Endothelial cell of umbilical vein (primary cell): ENCODE data around the gene BACH2. TPM values are rescaled to one million over a fixed set of nuclear protein-coding genes. Genes with fewer than 3 reads are reported as not detected.

ENCODE experiments used
- BruUV-seq: library from RNA; stranded (reverse); fragments of 400-500 nt; replicated peaks from 2 replicates; lab custom pipeline; 2021; lab: Mats Ljungman, UMichigan
- CTCF ChIA-PET: fragments of 300-600, 350-600 bp; sonication (Branson Sonifier 250); formaldehyde crosslinking; loops from one replicate; lab custom pipeline; 2021; ENCODE audit warnings: antibody characterized with exemption, inconsistent platforms; lab: Charles Lee
- POLR2A ChIA-PET: fragments of 300-600, 350-600 bp; sonication (Branson Sonifier 250); formaldehyde crosslinking; loops from one replicate; lab custom pipeline; 2021; ENCODE audit warnings: antibody characterized with exemption, inconsistent platforms; lab: Charles Lee
- DNase-seq: peaks from one replicate; pipeline ENCODE4 v3.0.0-alpha.2; 2011; ENCODE audit warnings: low read depth, low spot score
- FAIRE-seq: peaks from 2 replicates; lab custom pipeline; 2011; peaks lifted over from hg19 to GRCh38; lab: Jason Lieb, UNC
- H2AFZ ChIP-seq: 2 replicates; pipeline ENCODE4 v1.6.0; 2012; ENCODE audit warnings: low read depth, low read length, control low read depth, inconsistent platforms
- H3K27ac ChIP-seq: 2 replicates; pipeline ENCODE4 v1.5.1; 2011; ENCODE audit warnings: low read depth, mild to moderate bottlenecking, control low read depth, low read length, moderate library complexity; ENCODE audit not compliant: insufficient read depth
- H3K27me3 ChIP-seq, 2 experiments: 2 replicates each; pipeline versions ENCODE4 v1.6.0 to v1.6.1; 2011; ENCODE audit warnings: low read length in 2 of 2, mixed read lengths in 1 of 2; ENCODE audit not compliant: control insufficient read depth in 2 of 2, insufficient read depth in 2 of 2
- H3K36me3 ChIP-seq, 2 experiments: 2 replicates in 1 of 2; 3 replicates in 1 of 2; pipeline ENCODE4 v1.5.1; 2011; ENCODE audit warnings: low read length in 2 of 2, mild to moderate bottlenecking in 1 of 2, moderate library complexity in 1 of 2; ENCODE audit not compliant: control insufficient read depth in 2 of 2, insufficient read depth in 2 of 2; ENCODE audit errors: extremely low read depth in 1 of 2
- H3K4me1 ChIP-seq: 3 replicates; pipeline ENCODE4 v1.5.1; 2011; ENCODE audit warnings: mild to moderate bottlenecking, low read length; ENCODE audit not compliant: control insufficient read depth, insufficient read depth; ENCODE audit errors: extremely low read depth
- H3K4me2 ChIP-seq: 2 replicates; pipeline ENCODE4 v1.6.1; 2011; ENCODE audit warnings: low read length, control low read depth, mixed read lengths; ENCODE audit not compliant: insufficient read depth
- H3K4me3 ChIP-seq, 3 experiments: fragments of 200-600 bp in 1 of 3; sonication (generic), shearing (Covaris generic) in 1 of 3; replicated peaks in 1 of 3; 2 replicates each; pipeline ENCODE4 v1.5.1; 2011 to 2016; ENCODE audit warnings: control low read depth in 3 of 3, low read length in 3 of 3, mild to moderate bottlenecking in 2 of 3, inconsistent platforms in 1 of 3, low read depth in 1 of 3, moderate library complexity in 1 of 3; ENCODE audit not compliant: insufficient read depth in 1 of 3
- H3K79me2 ChIP-seq: 2 replicates; pipeline ENCODE4 v1.6.0; 2012; ENCODE audit warnings: low read length, inconsistent platforms; ENCODE audit not compliant: control insufficient read depth, insufficient read depth
- H3K9ac ChIP-seq: replicated peaks from 2 replicates; pipeline ENCODE3; 2011; ENCODE audit warnings: low read length, control low read depth; ENCODE audit not compliant: insufficient read depth; ENCODE audit errors: extremely low read depth
- H3K9me1 ChIP-seq: replicated peaks from 3 replicates; pipeline ENCODE4 v1.6.0; 2011; ENCODE audit warnings: mild to moderate bottlenecking, low read length; ENCODE audit not compliant: control insufficient read depth, insufficient read depth; ENCODE audit errors: extremely low read depth
- H3K9me3 ChIP-seq: replicated peaks from 2 replicates; pipeline ENCODE4 v1.5.1; 2012; ENCODE audit warnings: low read length, inconsistent platforms; ENCODE audit not compliant: control insufficient read depth, insufficient read depth
- H4K20me1 ChIP-seq: replicated peaks from 2 replicates; pipeline ENCODE3; 2011; ENCODE audit warnings: mild to moderate bottlenecking, low read length; ENCODE audit not compliant: control insufficient read depth, insufficient read depth; ENCODE audit errors: extremely low read depth
- EZH2 ChIP-seq: IDR thresholded peaks from 2 replicates; pipeline ENCODE4 v1.6.1; 2012; ENCODE audit warnings: borderline replicate concordance, low read depth, mild to moderate bottlenecking, moderate library complexity, low read length, inconsistent platforms; ENCODE audit not compliant: severe bottlenecking
- FOS ChIP-seq: IDR thresholded peaks from 2 replicates; pipeline ENCODE4 v1.6.1; 2011; ENCODE audit warnings: mild to moderate bottlenecking, low read length, moderate library complexity, borderline replicate concordance; ENCODE audit not compliant: insufficient read depth
- GATA2 ChIP-seq: IDR thresholded peaks from 2 replicates; pipeline ENCODE4 v1.7.0; 2011; ENCODE audit warnings: low read depth, mild to moderate bottlenecking, moderate library complexity, mixed read lengths, low read length; ENCODE audit not compliant: insufficient read length, insufficient read depth
- JUN ChIP-seq: IDR thresholded peaks from 2 replicates; pipeline ENCODE4 v1.6.1; 2011; ENCODE audit warnings: borderline replicate concordance, low read depth; ENCODE audit not compliant: insufficient read length, insufficient read depth
- MYC ChIP-seq: IDR thresholded peaks from one replicate; pipeline ENCODE4 v1.6.1; 2011; ENCODE audit warnings: mild to moderate bottlenecking, low read depth, low read length
- POLR2A ChIP-seq: IDR thresholded peaks from 2 replicates; pipeline ENCODE4 v1.6.1; 2012; ENCODE audit warnings: low read depth, mild to moderate bottlenecking, control low read depth, low read length
- POLR2AphosphoS5 ChIP-seq: IDR thresholded peaks from 2 replicates; pipeline ENCODE4 v1.6.1; 2012; ENCODE audit warnings: low read depth, mild to moderate bottlenecking, control low read depth, low read length, moderate library complexity; ENCODE audit not compliant: insufficient read depth
- dilution Hi-C: fragments of 300-500 bp; cut with MboI; formaldehyde crosslinking; loops from one replicate; pipeline ENCODE4 v1.15.0; 2019; ENCODE audit warnings: low sequenced_read_pairs; ENCODE audit not compliant: extremely low pct_ligation_motif_present
- intact Hi-C: fragments of 100-400 bp; cut with micrococcal nuclease; formaldehyde crosslinking; loops from one replicate; pipeline ENCODE4 v1.10.0; 2022
- polyA plus RNA-seq, 4 experiments: library from polyadenylated mRNA; depleted of rRNA in 3 of 4; stranded (reverse) in 3 of 4; unstranded in 1 of 4; fragments of >200 nt; gene quantifications; 2 replicates each; pipeline versions ENCODE4 v1.2.1 to v1.2.3, GENCODE V29; 2011 to 2012; ENCODE audit warnings: missing spikeins in 1 of 4
- total RNA-seq: library from RNA; stranded (reverse); gene quantifications from 2 replicates; pipeline ENCODE4 v1.2.3, GENCODE V29; 2021
- TF ChIP-seq, protein P1 (sequence below): IDR thresholded peaks from 2 replicates; pipeline ENCODE4 v1.6.1; 2011; ENCODE audit not compliant: insufficient read depth, insufficient read length
- TF ChIP-seq, protein P2 (sequence below), 2 donors: IDR thresholded peaks; 1 replicate in 1 of 2; 2 replicates in 1 of 2; pipeline ENCODE4 v1.5.1; 2011; ENCODE audit warnings: low read length in 2 of 2, mild to moderate bottlenecking in 2 of 2, moderate library complexity in 2 of 2, control low read depth in 1 of 2, inconsistent platforms in 1 of 2, low read depth in 1 of 2; ENCODE audit not compliant: insufficient read depth in 1 of 2; ENCODE audit errors: extremely low read depth in 1 of 2

BACH2 gene
- total and polyA plus RNA-seq, 2 donors (not counting 3 experiments of a cell fraction or from before 2014, with no cell fraction given): 1.7 to 5.6 TPM

DNA sequence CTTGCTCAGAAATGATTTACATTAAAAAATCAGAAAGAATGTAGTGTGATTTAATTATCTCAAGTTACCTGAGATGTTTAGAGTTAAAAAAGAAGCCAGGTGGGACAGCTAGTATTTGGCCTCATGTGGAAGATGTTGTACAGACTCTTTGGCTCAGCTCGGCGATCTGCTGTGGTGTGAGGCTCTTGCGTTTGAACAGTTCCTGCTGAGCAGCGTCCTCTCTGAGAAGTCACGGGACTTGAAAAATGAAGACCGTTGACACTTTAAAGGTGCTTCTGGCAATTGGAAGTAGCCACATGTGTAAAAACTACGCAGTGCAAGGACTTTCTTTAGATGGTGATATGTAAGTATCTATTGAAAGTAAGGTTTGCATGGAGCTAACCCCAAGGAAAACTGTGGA is 169.0 kb downstream of the BACH2 start:
- H3K4me3 ChIP-seq: no peak overlapping the region
- no peak overlapping the region for H3K27ac ChIP-seq
- H3K9me3 ChIP-seq: no peaks in the 10 kb centered on the region
- H3K4me1 ChIP-seq: no peaks in the 10 kb centered on the region
- no peak for FAIRE-seq
- ChIA-PET POLR2A (no interaction called here), CTCF (no interaction called here)
- no peaks in the 10 kb centered on the region for H3K36me3 ChIP-seq
- H2AFZ ChIP-seq: no peak overlapping the region
- DNase-seq: no peak
- no peaks in the 10 kb centered on the region for H4K20me1 ChIP-seq
- intact Hi-C loops (no loop called here), dilution Hi-C loops (no loop called here)
- TF ChIP-seq, protein P1, sequence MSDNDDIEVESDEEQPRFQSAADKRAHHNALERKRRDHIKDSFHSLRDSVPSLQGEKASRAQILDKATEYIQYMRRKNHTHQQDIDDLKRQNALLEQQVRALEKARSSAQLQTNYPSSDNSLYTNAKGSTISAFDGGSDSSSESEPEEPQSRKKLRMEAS: no peak
- TF ChIP-seq POLR2AphosphoS5: no peak
- TF ChIP-seq MYC: no peak
- TF ChIP-seq, protein P2, sequence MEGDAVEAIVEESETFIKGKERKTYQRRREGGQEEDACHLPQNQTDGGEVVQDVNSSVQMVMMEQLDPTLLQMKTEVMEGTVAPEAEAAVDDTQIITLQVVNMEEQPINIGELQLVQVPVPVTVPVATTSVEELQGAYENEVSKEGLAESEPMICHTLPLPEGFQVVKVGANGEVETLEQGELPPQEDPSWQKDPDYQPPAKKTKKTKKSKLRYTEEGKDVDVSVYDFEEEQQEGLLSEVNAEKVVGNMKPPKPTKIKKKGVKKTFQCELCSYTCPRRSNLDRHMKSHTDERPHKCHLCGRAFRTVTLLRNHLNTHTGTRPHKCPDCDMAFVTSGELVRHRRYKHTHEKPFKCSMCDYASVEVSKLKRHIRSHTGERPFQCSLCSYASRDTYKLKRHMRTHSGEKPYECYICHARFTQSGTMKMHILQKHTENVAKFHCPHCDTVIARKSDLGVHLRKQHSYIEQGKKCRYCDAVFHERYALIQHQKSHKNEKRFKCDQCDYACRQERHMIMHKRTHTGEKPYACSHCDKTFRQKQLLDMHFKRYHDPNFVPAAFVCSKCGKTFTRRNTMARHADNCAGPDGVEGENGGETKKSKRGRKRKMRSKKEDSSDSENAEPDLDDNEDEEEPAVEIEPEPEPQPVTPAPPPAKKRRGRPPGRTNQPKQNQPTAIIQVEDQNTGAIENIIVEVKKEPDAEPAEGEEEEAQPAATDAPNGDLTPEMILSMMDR (IDR thresholded peaks at IDR 0.05; ENCODE audit: extremely low read depth in 1 of 2, insufficient read depth in 1 of 2, low read depth in 1 of 2, low read length in 2 of 2): no peak
- TF ChIP-seq FOS: no peak
- TF ChIP-seq JUN: no peak
- no peak for TF ChIP-seq EZH2
- no peak for TF ChIP-seq POLR2A
- TF ChIP-seq GATA2: no peak
- H3K9ac ChIP-seq: no peak overlapping the region
- no TSS peak for BruUV-seq
- no peak overlapping the region for H3K4me2 ChIP-seq
- peaks cover 0 to 6% of the 10 kb centered on the region in 2 experiments for H3K27me3 ChIP-seq
- H3K9me1 ChIP-seq: no peaks in the 10 kb centered on the region
- no peaks in the 10 kb centered on the region for H3K79me2 ChIP-seq
